ENCODE measurements around the gene SESN1.

SESN1 gene

DNA sequence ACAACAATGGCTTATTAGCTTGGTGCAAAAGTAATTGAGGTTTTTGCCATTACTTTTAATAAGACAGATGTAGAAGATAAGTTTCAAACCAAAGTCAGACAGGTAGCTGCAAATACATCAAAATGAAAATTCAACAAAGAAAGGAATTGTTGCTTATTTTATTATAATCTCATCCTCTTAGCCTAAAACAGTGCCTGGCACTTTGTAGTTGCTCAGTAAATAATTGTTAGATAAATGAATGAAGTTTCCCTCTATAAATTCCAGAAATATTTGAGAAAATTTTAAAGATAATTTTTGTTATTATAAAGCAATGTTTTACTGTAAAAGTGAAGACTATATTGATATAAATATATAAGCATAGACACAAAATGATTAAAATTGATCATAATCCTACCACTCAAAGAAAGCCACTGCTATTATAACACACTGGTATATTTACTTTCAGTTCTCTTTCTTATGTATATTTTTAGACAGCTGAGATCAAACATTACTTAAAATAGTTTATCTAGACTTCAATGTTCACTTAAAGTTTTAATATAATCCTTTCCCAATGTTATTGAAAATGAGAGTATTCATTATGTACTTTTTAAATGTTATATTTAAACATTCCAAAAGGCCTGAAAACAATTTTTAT lies 42.5 kb downstream of the SESN1 start:
- no peak overlapping the region for H3K4me3 Mint-ChIP-seq
- TF ChIP-seq, protein P1, sequence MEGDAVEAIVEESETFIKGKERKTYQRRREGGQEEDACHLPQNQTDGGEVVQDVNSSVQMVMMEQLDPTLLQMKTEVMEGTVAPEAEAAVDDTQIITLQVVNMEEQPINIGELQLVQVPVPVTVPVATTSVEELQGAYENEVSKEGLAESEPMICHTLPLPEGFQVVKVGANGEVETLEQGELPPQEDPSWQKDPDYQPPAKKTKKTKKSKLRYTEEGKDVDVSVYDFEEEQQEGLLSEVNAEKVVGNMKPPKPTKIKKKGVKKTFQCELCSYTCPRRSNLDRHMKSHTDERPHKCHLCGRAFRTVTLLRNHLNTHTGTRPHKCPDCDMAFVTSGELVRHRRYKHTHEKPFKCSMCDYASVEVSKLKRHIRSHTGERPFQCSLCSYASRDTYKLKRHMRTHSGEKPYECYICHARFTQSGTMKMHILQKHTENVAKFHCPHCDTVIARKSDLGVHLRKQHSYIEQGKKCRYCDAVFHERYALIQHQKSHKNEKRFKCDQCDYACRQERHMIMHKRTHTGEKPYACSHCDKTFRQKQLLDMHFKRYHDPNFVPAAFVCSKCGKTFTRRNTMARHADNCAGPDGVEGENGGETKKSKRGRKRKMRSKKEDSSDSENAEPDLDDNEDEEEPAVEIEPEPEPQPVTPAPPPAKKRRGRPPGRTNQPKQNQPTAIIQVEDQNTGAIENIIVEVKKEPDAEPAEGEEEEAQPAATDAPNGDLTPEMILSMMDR (IDR thresholded peaks at IDR 0.05): no peak
- no peak overlapping the region for H3K27ac Mint-ChIP-seq
- peaks cover 53% of the 10 kb centered on the region for H3K4me1 Mint-ChIP-seq
- no peak for DNase-seq
- H3K27me3 Mint-ChIP-seq (ENCODE audit: low read depth, poor library complexity): no peaks in the 10 kb centered on the region
- H3K9me3 Mint-ChIP-seq: peaks cover 15% of the 10 kb centered on the region
- H3K36me3 Mint-ChIP-seq (ENCODE audit: low read depth): peaks cover 16% of the 10 kb centered on the region

DNA sequence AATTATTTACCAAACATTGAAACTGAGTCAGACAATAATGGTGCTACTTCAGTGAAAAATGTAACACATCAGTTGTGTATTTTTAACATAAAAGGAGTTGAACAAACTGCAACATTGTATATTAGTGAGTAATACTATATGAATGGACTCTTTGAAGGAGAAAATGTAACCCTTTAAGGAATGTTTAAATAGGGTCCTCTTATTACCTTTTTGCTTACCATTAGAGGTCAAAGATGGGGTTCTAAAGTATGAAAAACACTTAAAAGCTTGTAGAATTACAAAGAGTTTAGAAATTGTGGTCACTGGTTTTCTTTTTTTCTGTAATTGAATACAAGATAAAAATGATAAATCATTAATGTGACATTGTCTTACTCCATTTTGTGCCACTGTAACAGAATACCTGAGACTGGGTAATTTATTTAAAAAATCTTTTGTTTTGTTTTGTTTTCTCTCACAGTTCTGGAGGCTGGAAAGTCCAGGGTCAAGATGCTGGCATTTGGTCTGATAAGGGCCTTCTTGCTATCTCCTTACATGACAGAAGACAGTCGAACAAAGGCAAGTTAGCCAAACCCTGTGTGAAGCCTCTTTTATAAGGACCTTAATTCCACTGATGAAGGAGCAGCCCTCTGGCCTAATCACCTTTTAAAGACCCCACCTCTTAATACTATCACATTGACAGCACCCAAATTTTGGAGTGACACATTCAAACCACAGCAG lies 43.2 kb downstream of the SESN1 start:
- Mint-ChIP-seq H3K9me3 (peaks cover 15% of the 10 kb centered on the region), H3K4me1 (peaks cover 53% of the 10 kb centered on the region), H3K27ac (peak overlapping the region; percentile 35), H3K27me3 (ENCODE audit: low read depth, poor library complexity) (no peaks in the 10 kb centered on the region), H3K36me3 (ENCODE audit: low read depth) (peaks cover 16% of the 10 kb centered on the region), H3K4me3 (no peak overlapping the region)
- TF ChIP-seq, protein P1 (IDR thresholded peaks at IDR 0.05): no peak
- no peak for DNase-seq

DNA sequence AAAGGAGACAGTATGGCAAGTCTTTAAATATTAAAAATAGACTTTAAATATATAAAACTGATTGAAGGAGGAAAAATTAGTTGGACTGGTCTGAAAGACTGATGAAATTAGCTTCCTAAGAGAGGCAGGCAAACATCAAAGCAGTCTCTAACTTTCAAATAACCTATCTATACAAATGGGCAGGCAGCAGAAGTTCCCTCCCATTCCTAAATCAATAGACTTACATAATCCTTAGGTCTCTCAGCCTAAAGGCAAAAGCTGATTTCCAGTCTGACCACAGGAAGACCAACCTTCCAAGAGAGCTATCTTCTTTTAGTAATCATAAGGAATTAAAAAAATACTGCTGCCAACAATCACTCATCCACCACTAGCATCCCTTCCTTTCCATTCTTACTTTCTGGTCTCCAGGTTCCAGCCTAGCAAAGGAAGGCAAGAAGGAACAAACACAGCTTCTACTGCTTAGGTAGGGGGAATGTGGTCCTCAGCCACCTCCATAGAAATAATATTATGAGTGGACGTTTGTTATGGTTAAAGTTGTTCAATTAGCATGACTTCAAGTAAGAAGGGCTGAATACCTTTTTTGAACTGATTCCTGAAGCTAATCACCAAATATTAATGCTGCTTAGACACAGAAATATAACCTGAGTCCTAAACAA lies 44.1 kb downstream of the SESN1 start:
- peaks cover 53% of the 10 kb centered on the region for H3K4me1 Mint-ChIP-seq
- no peak for DNase-seq
- H3K9me3 Mint-ChIP-seq: peaks cover 20% of the 10 kb centered on the region
- H3K4me3 Mint-ChIP-seq: no peak overlapping the region
- peak overlapping the region; percentile 39 for H3K27ac Mint-ChIP-seq
- H3K27me3 Mint-ChIP-seq (ENCODE audit: low read depth, poor library complexity): no peaks in the 10 kb centered on the region
- H3K36me3 Mint-ChIP-seq (ENCODE audit: low read depth): peaks cover 19% of the 10 kb centered on the region
- TF ChIP-seq, protein P1 (IDR thresholded peaks at IDR 0.05): no peak

DNA sequence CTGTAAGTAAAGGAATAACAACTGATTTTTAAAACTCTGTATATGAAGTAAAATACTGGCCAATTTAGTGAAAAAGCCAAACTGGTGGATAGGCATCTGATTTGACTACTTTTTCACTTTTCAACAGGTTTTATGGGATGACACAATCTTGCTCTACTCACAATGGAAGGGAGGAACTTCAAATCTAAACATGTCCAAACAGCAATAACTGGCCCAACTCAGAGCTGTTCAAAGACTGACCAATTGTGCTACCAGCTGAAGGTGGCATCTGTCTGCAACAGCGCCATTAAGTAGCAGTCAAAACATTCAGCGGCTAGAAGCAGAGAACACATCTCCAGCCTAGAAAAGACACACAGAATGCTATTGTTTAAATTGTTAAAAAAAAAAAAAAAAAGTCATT lies 44.6 kb downstream of the SESN1 start:
- no peak for DNase-seq
- TF ChIP-seq, protein P1 (IDR thresholded peaks at IDR 0.05): no peak
- Mint-ChIP-seq H3K27ac (no peak overlapping the region), H3K27me3 (ENCODE audit: low read depth, poor library complexity) (no peaks in the 10 kb centered on the region), H3K36me3 (ENCODE audit: low read depth) (peaks cover 24% of the 10 kb centered on the region), H3K4me1 (peaks cover 50% of the 10 kb centered on the region), H3K4me3 (no peak overlapping the region), H3K9me3 (peaks cover 25% of the 10 kb centered on the region)

DNA sequence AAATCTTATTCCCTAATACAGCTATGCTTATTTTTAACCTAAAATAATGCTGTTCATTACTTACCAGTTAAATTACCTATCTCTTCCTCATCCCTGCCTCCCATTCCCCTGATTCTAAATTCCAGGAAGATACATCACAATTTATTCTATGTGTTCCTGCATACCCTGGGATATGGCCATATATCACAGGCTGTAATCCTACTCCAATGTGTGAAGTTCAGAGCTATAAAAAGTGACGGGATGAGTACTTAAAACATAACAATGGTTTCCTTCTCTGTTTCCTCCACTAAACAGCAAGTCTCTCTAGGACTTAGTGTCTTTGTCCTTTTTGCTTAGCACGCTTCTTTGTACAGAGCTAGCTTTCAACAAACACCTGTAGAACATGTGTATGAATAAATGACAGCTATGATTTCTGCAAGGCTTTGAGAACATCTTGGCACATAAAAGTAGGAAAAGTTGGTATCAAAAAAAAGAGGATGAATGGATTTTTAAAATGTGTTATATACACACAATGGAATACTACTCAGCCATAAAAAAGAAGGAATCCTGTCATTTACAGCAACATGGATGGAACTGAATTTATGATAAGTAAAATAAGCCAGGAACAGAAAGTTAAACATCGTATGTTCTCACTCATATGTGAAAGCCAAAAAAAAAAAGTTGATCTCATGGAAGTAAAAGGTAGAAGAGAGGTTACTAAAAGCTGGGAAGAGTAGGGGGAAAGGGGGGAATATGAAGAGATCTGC lies 45.8 kb downstream of the SESN1 start:
- Mint-ChIP-seq H3K36me3 (ENCODE audit: low read depth) (peaks cover 26% of the 10 kb centered on the region), H3K27me3 (ENCODE audit: low read depth, poor library complexity) (no peaks in the 10 kb centered on the region), H3K4me3 (no peak overlapping the region), H3K9me3 (peaks cover 30% of the 10 kb centered on the region), H3K4me1 (peaks cover 40% of the 10 kb centered on the region), H3K27ac (no peak overlapping the region)
- no peak for DNase-seq
- TF ChIP-seq, protein P1 (IDR thresholded peaks at IDR 0.05): no peak

Measured in nephron progenitor cell (in vitro differentiated cells).